ENCODE measurements around the gene DYSF.

Gene DYSF

GRCh38 chr2:71697106-71698004 lies 244.0 kb downstream of the DYSF start:
- no peak for FAIRE-seq

- no peak for FAIRE-seq
Measured at GRCh38 chr2:71699428-71699827, 246.1 kb downstream of the DYSF start.

- FAIRE-seq, result no peak
Measured at GRCh38 chr2:71700041-71700657, 246.8 kb downstream of the DYSF start.

GRCh38 chr2:71700658-71701397 lies 247.5 kb downstream of the DYSF start:
- no peak for FAIRE-seq

DNA sequence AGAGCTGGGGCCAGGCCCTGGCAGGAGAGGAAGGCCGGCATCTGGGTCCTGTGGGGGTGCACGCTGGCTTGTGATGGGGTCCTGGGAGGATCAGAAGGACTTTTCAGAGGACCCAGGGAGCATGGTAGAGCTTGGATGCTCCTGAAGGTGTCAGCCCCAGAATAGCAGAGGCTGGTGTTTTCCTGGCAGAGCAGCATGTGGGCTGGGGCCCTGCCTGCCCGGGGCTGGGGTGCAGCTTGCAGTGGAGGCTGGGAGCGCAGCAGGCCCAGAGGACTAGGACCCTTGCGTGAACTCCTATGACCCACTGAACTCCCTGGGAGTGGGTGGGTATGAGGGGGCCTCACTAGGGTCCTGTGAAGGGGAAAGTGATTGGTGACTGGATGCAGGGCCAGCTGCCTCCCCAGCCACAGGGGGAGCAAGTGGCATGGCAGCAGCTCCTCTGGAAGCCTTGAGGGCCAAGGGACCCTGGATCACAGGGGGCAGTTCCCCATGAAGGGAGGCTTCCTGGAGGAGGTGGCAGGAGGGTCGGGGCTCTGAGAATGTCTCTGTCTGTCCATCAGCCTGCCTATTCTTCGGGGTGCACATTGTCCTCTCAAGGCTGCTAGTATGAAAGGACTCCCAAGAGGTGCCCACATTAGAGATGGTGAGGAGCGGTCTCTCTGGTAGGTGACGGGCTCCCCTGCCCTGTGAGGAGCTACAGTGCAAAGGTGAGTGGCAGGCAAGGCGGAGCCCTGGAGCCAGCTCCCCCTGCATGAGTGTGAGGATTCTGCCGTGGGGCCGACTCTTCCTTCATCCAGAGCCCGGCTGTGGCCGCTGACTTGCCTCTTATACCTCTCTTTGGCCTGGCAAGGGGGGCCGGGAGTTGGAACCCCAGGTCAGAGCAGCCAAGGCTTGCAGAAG lies 249.0 kb downstream of the DYSF start:
- no peak for FAIRE-seq

DNA sequence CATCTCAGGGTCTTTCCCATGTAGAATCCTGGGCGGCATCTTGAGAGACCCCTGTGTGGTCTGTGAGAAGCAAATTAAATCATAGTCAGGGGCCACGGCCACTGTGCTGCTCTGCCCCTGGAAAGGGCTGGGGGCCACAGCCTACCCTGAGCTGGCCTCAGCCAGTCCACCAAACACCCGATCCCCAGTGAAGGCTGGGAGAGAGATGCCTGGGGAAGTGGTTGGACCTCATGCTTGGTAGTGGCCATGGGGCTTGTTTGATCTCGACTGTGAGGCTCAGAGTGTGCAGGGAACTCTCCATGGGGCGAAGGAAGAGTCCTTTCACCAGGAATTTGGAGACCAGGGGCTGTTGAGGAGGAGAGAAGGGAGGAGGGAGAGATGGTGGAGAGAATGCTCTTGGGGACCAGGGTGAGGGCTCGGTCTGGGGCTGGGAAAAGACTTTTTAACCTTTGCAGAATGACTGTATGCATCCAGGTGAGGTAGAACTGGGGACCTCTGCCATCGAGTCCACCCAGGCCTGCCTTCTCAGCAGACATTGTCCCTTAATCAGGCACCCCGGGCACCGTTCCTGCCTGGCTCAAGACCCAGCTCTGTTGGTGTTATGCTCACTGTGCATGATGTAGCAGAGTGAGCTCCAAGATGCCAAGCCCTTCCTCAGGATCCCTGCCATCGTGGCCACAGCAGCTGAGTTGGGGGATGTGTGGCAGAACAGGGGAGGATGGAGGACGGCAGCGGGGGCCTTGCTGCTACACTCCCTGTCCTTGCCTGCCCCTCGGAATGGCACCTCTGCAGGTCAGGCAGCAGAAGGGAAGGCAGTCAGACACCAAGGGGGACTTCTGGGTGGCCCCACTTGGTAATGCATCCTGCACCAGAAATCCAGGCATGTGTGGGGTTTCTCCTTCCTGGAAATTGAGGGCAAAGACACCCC lies 249.9 kb downstream of the DYSF start:
- no peak for FAIRE-seq

- FAIRE-seq, result no peak
Measured at GRCh38 chr2:71704131-71704561, 250.8 kb downstream of the DYSF start.

- no peak for FAIRE-seq
Measured at GRCh38 chr2:71704688-71705087, 251.3 kb downstream of the DYSF start.

DNA sequence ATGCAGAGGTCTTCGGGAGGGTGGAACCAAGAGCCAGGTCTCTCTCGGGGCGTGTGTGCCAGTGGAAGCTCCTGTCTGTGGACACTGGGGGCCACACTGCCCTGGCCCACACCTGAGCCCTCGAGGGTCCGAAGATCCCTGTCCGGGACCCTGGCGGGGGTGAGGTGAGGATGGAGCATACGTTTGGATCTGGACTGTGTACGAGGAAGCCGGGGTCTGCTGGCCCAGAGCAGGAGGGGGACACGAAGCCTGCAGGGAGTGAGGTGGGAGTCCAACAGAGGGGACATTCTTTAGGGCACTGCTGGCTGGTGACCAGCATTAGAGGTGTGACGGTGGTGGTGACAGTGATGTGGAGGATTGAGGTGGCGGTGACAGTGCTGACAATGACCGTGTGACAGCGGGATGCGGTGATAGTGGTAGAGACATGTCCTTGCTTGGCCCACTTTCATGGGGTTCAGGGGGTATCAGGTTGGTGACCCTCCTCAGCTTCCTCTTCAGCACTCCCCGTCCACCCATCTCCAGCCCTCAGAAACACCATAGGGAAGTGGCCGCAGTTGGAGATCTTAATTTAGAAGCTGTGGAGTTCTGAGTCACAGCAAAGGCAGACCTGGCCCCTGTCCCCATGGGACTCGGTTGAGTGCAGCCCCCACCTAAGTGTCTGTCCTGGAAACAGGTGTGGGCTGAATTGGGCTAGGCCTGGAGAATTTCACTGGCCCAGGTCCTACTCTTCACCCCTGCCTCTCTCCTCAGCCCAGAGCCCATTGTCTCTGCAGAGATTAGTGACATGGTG lies 252.0 kb downstream of the DYSF start:
- no peak for FAIRE-seq

DNA sequence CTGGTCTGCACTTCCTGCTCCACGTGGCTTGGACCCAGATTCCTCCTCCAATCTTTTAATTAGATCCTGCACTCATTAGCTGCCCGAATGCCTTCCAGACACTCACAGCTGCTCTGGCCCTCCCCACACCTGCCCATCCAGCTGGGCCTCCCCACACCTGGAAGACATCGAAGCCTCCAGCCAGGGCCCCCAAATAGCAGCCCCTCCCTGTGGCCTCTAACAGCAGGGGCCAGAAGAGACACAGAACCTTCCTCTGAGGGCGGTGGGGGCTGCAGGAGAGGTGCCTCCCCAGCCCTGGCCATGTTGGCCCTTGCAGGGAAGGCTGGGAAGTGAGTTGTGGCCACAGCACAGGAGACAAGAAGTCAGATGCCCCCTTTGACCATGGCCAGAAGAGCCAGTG lies 252.8 kb downstream of the DYSF start:
- no peak for FAIRE-seq

- no peak for FAIRE-seq
Measured at GRCh38 chr2:71706836-71707235, 253.5 kb downstream of the DYSF start.

- no peak for FAIRE-seq
Measured at GRCh38 chr2:71710367-71711132, 257.2 kb downstream of the DYSF start.

- no peak for FAIRE-seq
Measured at GRCh38 chr2:71711133-71711855, 257.9 kb downstream of the DYSF start.

DNA sequence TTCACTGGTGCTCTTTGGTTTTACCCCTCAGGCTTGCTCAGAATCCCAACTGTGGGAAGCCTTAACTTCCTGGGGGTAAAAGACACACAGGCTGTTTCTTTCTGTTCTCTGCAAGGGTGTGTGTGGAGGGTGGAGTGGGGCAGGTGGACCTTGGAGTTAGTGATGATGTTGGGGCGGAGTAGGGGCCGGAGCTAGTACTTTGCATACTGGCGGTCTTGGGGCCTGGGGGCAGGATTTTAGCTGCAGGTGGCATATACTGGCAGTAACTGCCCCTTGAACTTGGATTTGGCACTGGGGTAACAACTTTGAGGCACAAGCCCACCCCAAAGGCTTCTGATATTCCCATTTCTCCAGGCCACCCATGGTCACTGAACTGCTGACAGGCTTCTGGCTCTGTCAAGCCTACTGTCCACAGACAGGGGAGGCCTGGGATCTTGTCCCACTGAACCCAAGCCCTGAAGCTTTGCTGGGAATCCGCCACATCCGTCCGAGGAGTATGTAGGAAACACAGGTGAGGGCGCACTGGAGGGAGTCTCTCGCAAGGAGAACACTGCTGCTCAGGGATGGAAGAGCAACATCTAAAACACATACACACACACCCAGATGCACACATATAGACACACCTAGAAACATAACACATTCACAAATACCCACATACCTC lies 258.9 kb downstream of the DYSF start:
- FAIRE-seq, result no peak

DNA sequence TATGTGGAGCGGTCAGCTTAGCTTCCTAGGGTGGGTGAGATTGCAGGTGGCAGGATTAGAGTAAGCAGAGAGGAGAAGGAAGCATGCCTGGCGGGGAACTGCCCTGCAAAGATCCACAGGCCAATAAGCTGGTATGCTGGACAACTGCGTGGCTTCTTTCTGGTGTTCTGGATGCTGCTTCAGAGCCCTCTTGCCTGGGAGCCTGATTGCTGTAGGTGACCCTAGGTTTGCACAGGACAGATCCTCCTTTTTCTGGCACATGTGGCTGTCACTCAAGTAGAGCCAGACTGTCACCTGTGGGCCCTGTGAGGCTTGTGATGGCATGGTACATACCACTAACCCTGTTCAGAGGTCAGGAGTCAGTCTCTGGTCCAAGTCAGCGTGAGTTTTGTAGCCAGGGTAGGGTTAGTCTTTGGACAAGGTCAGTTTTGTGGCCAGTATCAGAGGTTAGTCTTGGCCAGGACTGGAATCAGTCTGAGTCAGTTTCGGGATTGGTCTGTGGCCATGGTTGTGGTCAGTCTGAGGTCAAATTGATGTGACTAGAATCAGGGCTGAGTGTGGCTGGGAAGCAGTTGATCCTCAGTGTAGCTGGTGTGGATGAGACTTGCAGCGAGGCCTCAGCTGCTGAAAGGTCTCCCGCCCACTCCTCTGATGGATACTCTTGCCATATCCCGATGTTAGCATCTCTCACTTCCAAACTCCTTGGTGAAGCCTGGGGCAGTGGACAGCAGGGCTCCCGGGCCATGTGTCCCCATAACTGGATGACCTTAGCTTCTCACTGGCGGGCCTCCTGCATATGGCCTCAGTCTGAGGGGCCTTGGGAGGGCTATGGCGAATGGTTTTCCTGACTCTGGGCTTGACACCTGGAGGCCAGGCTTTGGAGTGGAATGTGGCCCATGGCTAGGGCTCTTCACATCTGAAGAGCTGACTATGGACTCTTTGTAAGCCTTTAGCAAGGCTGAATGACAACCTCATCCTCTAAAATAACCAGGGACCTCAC lies 260.5 kb downstream of the DYSF start:
- no peak for FAIRE-seq

GRCh38 chr2:71714601-71715240 lies 261.4 kb downstream of the DYSF start:
- FAIRE-seq, result no peak
